ENCODE data around the gene PRR5L. TPM values are rescaled to one million over a fixed set of nuclear protein-coding genes. Genes with fewer than 3 reads are reported as not detected.

The PRR5L gene
- total and polyA plus RNA-seq, 2 experiments from 2014 or later, result 3.1 to 8.9 TPM

- TF ChIP-seq, protein P1, sequence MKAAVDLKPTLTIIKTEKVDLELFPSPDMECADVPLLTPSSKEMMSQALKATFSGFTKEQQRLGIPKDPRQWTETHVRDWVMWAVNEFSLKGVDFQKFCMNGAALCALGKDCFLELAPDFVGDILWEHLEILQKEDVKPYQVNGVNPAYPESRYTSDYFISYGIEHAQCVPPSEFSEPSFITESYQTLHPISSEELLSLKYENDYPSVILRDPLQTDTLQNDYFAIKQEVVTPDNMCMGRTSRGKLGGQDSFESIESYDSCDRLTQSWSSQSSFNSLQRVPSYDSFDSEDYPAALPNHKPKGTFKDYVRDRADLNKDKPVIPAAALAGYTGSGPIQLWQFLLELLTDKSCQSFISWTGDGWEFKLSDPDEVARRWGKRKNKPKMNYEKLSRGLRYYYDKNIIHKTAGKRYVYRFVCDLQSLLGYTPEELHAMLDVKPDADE (IDR thresholded peaks at IDR 0.05), result no peak
- TF ChIP-seq ZNF331 (CRISPR knock-in tag; IDR thresholded peaks at IDR 0.05; ENCODE audit: low read depth), result no peak
- no peak for TF ChIP-seq JUNB (IDR thresholded peaks at IDR 0.05; ENCODE audit: unreplicated experiment)
Observed at GRCh38 chr11:36500315-36500721, 204.2 kb downstream of the PRR5L start (continued).

DNA sequence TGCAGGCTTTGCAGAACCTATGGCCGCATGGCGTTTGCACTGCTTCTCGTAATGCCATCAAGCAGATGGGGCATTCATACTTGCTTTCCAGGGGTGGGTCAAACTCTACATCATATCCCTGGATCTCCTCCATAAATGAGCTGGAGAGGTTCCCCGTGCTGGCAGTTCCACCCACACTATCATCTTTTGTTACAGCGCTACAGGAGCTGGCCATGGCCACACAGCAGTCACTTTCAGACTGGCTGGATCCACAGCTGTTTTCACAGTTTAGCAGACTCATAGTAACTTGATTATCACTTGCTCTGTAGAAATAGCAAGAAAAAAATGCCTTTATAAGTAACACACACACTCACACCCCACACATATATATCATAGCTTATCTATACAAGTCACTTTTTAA is 205.1 kb downstream of the PRR5L start:
- H2AFZ ChIP-seq, result no peak overlapping the region
- H4K20me1 ChIP-seq (replicated peaks; ENCODE audit: insufficient read depth), result peaks cover 5% of the 10 kb centered on the region
- H3K9me3 Mint-ChIP-seq, result no peaks in the 10 kb centered on the region
- no peaks in the 10 kb centered on the region for H3K27me3 Mint-ChIP-seq (ENCODE audit: insufficient read depth, low read depth, poor library complexity)
- no peak overlapping the region for H3K4me3 Mint-ChIP-seq
- ATAC-seq (no peak), DNase-seq (ENCODE audit: low spot score) (no peak)
- H3K79me2 ChIP-seq (replicated peaks; ENCODE audit: insufficient read depth), result no peaks in the 10 kb centered on the region
- no peaks in the 10 kb centered on the region for H3K4me1 ChIP-seq (ENCODE audit: insufficient read depth)
- peaks cover 9% of the 10 kb centered on the region; the same call in 1 of the 2 replicates for H3K36me3 ChIP-seq (ENCODE audit: insufficient read depth)
- H3K4me1 Mint-ChIP-seq, result no peaks in the 10 kb centered on the region
- H3K36me3 Mint-ChIP-seq (ENCODE audit: low read depth), result peaks cover 6% of the 10 kb centered on the region; the same call in 2 of the 3 replicates
- no peak overlapping the region for H3K27ac Mint-ChIP-seq
- no peak overlapping the region for H3K4me2 ChIP-seq
- no peak overlapping the region for H3K4me3 ChIP-seq
- no peaks in the 10 kb centered on the region for H3F3A ChIP-seq (replicated peaks; ENCODE audit: low read depth)
- no peaks in the 10 kb centered on the region for H3K9me2 ChIP-seq (ENCODE audit: insufficient read depth)
- no peak overlapping the region for H3K27ac ChIP-seq (ENCODE audit: low read depth)
- H3K27me3 ChIP-seq (ENCODE audit: insufficient read depth), result no peaks in the 10 kb centered on the region
- TF ChIP-seq EZH2 (IDR thresholded peaks at IDR 0.05; ENCODE audit: low read depth, unreplicated experiment) (no peak), ZNF114 (CRISPR knock-in tag; IDR thresholded peaks at IDR 0.05) (no peak), STAT1 (IDR thresholded peaks at IDR 0.05; ENCODE audit: unreplicated experiment) (no peak), NANOG (IDR thresholded peaks at IDR 0.05; ENCODE audit: borderline replicate concordance) (no peak), ZNF462 (CRISPR knock-in tag; IDR thresholded peaks at IDR 0.05) (no peak), REST (IDR thresholded peaks at IDR 0.05; ENCODE audit: unreplicated experiment) (no peak), ZNF331 (CRISPR knock-in tag; IDR thresholded peaks at IDR 0.05; ENCODE audit: low read depth) (no peak), EZH2phosphoT487 (IDR thresholded peaks at IDR 0.05; ENCODE audit: unreplicated experiment) (no peak), POLR2AphosphoS5 (IDR thresholded peaks at IDR 0.05; ENCODE audit: low read depth) (no peak)
- TF ChIP-seq, protein P2, sequence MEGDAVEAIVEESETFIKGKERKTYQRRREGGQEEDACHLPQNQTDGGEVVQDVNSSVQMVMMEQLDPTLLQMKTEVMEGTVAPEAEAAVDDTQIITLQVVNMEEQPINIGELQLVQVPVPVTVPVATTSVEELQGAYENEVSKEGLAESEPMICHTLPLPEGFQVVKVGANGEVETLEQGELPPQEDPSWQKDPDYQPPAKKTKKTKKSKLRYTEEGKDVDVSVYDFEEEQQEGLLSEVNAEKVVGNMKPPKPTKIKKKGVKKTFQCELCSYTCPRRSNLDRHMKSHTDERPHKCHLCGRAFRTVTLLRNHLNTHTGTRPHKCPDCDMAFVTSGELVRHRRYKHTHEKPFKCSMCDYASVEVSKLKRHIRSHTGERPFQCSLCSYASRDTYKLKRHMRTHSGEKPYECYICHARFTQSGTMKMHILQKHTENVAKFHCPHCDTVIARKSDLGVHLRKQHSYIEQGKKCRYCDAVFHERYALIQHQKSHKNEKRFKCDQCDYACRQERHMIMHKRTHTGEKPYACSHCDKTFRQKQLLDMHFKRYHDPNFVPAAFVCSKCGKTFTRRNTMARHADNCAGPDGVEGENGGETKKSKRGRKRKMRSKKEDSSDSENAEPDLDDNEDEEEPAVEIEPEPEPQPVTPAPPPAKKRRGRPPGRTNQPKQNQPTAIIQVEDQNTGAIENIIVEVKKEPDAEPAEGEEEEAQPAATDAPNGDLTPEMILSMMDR (conservative IDR thresholded peaks at IDR 0.05; ENCODE audit: low read depth in 2 of 2), result no peak
- TF ChIP-seq, protein P1 (IDR thresholded peaks at IDR 0.05), result no peak

All from GM23338 (cell line).